H1 (cell line): ENCODE results near the gene ECD. TPM values are rescaled to one million over a fixed set of nuclear protein-coding genes. Genes with fewer than 3 reads are reported as not detected.

Experiments
- BACH1 ChIP-seq: IDR thresholded peaks from 2 replicates; pipeline ENCODE4 v1.6.1; 2012; ENCODE audit warnings: low read length, improper control_type of control experiment
- BCL11A ChIP-seq, 2 experiments: IDR thresholded peaks; one replicate each; pipeline ENCODE4 v1.6.1; 2011; ENCODE audit warnings: low read depth in 2 of 2, low read length in 2 of 2, mild to moderate bottlenecking in 2 of 2
- BRCA1 ChIP-seq: IDR thresholded peaks from 2 replicates; pipeline ENCODE4 v1.6.1; 2012; ENCODE audit warnings: low read depth, low read length, improper control_type of control experiment
- CBX5 ChIP-seq: fragments of 300-800, 300-1000 bp; sonication (generic); IDR thresholded peaks from 2 replicates; pipeline ENCODE4 v1.7.1; 2016; ENCODE audit warnings: antibody characterized with exemption, low read length, low read depth
- CBX8 ChIP-seq: fragments of 300-800, 300-1000 bp; sonication (generic); IDR thresholded peaks from 2 replicates; pipeline ENCODE4 v1.7.1; 2016; ENCODE audit warnings: low read depth, low read length, borderline replicate concordance
- CEBPB ChIP-seq: IDR thresholded peaks from 2 replicates; pipeline ENCODE4 v1.6.1; 2012; ENCODE audit warnings: low read depth, low read length
- CREB1 ChIP-seq: IDR thresholded peaks from 2 replicates; pipeline ENCODE4 v1.6.1; 2012; ENCODE audit warnings: inconsistent platforms
- EGR1 ChIP-seq: IDR thresholded peaks from 2 replicates; pipeline ENCODE4 v1.6.1; 2011; ENCODE audit warnings: low read depth, low read length, borderline replicate concordance
- EP300 ChIP-seq, 2 experiments: IDR thresholded peaks; 1 replicate in 1 of 2; 2 replicates in 1 of 2; pipeline ENCODE4 v1.6.1; 2011 to 2012; ENCODE audit warnings: low read depth in 2 of 2, low read length in 2 of 2, mild to moderate bottlenecking in 2 of 2, borderline replicate concordance in 1 of 2, inconsistent platforms in 1 of 2, moderate library complexity in 1 of 2
- GTF2F1 ChIP-seq: IDR thresholded peaks from 2 replicates; pipeline ENCODE4 v1.6.1; 2012; ENCODE audit warnings: low read depth, low read length, improper control_type of control experiment, borderline replicate concordance
- JUND ChIP-seq: IDR thresholded peaks from 2 replicates; pipeline ENCODE4 v1.6.1; 2011; ENCODE audit warnings: mild to moderate bottlenecking, improper control_type of control experiment, low read length
- KDM1A ChIP-seq: fragments of 200-600, 300-600 bp; sonication (generic); IDR thresholded peaks from 2 replicates; pipeline ENCODE4 v1.7.1; 2016; ENCODE audit warnings: mild to moderate bottlenecking, low read length, borderline replicate concordance
- KDM4A ChIP-seq: IDR thresholded peaks from one replicate; pipeline ENCODE4 v1.7.1; 2012; ENCODE audit warnings: low read depth, mild to moderate bottlenecking, moderate library complexity, low read length, inconsistent platforms; ENCODE audit not compliant: severe bottlenecking
- KDM5A ChIP-seq: fragments of 200-600 bp; IDR thresholded peaks from 2 replicates; pipeline ENCODE4 v1.7.1; 2012; ENCODE audit warnings: mild to moderate bottlenecking, low read length, inconsistent platforms, mixed read lengths
- POLR2AphosphoS5 ChIP-seq: IDR thresholded peaks from 2 replicates; pipeline ENCODE4 v1.6.1; 2011; ENCODE audit warnings: low read depth, low read length
- POU5F1 ChIP-seq: IDR thresholded peaks from 2 replicates; pipeline ENCODE4 v1.6.1; 2011; ENCODE audit warnings: low read depth, mild to moderate bottlenecking, low read length, moderate library complexity
- RAD21 ChIP-seq, 2 experiments: IDR thresholded peaks in 1 of 2; conservative IDR thresholded peaks in 1 of 2; 2 replicates each; pipeline ENCODE4 v1.6.1; 2011; ENCODE audit warnings: low read depth in 2 of 2, low read length in 2 of 2, improper control_type of control experiment in 1 of 2, inconsistent platforms in 1 of 2, mild to moderate bottlenecking in 1 of 2, moderate library complexity in 1 of 2
- RNF2 ChIP-seq: fragments of 200-900, 300-1000 bp; sonication (generic); IDR thresholded peaks from 2 replicates; pipeline ENCODE4 v1.7.1; 2016; ENCODE audit warnings: borderline replicate concordance, low read depth, mild to moderate bottlenecking, antibody characterized with exemption, low read length; ENCODE audit not compliant: poor library complexity, severe bottlenecking; ENCODE audit errors: missing control alignments
- SRF ChIP-seq: IDR thresholded peaks from 2 replicates; pipeline ENCODE4 v1.6.1; 2011; ENCODE audit warnings: mild to moderate bottlenecking, low read depth, low read length, moderate library complexity
- TEAD4 ChIP-seq: IDR thresholded peaks from 2 replicates; pipeline ENCODE4 v1.6.1; 2012; ENCODE audit warnings: low read depth, low read length, inconsistent platforms, mixed read lengths
- YY1 ChIP-seq: IDR thresholded peaks from 2 replicates; pipeline ENCODE4 v1.6.1; 2011; ENCODE audit warnings: low read depth, mild to moderate bottlenecking, low read length
- ZNF274 ChIP-seq: IDR thresholded peaks from 2 replicates; pipeline ENCODE4 v1.7.0; 2012; ENCODE audit warnings: low read length, borderline replicate concordance; ENCODE audit errors: extremely low read depth
- polyA plus RNA-seq, 7 experiments: library from polyadenylated mRNA; depleted of rRNA in 3 of 7; stranded (reverse) in 5 of 7; unstranded in 2 of 7; fragments of >200 nt in 5 of 7; fragments of 200-250 nt in 2 of 7; gene quantifications; 1 replicate in 5 of 7; 2 replicates in 1 of 7; 4 replicates in 1 of 7; pipeline versions ENCODE4 v1.2.1 to v1.2.3, GENCODE V29; 2011 to 2013; ENCODE audit warnings: missing spikeins in 2 of 7, mixed read lengths in 2 of 7
- total RNA-seq: library from RNA; stranded (reverse); fragmentation: NEBNext Ultra II Directional; extraction: Animal tissue kit (Norgen Biotek cat#: 25700); gene quantifications from 2 replicates; pipeline ENCODE4 v1.2.1, GENCODE V29; 2021

Gene ECD
- total and polyA plus RNA-seq, 2 of the 8 experiments (the other 6 are each of a cell fraction or from before 2014, with no cell fraction given) = 27.1 to 38.0 TPM

DNA sequence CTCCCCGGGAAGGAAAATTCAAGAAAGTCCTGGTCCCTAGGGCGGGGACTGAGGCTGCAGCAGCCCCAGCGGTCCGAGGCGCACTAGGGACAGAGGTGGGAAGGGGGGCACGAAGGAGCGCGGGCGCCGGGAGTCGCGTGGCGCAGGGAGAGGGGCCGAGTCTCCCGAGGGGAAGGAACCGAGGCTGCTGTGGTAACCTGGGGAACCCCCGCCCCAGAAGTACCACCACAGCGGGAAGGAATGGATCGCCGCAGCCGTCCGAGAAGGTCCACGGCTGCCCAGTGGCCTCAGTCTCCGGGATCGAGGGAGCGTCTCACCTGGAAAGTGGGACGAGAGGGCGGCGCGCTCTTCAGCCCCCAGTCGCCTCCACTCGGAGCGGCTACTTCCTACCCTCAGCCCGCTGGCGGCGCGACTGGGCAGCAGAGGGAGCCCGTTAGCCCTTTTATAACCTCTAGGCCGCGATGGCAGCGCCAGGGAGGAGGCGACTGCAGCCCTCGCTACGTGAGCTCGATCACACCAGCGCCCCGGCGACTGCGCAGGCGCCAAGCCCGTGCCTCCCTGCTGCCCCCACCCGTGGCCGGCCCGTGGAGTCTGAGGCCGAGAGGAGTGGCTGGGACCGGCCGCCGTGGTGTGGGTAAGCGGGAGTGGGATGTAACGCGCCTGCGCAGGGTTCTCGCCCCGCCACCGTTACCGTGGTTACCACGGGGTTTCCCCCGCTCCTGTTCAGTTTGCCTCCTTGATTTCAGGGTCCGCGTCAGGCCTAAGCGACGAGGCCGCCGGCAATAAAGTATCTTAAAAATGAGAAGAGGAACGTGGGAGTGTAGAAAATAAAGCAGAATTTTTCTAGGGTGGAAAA lies 71.1 kb downstream of the ECD start, which contains the start of gene P4HA1 (continued):
- TF ChIP-seq KDM4A (peak; percentile 95), CBX8 (no peak), CBX5 (no peak), CREB1 (peak; percentile 93), KDM5A (no peak), BCL11A (IDR thresholded peaks at IDR 0.05; ENCODE audit: low read depth in 2 of 2, low read length in 2 of 2) (no peak), SRF (0 out of 2 replicates have a peak, but pooled peaks have one; percentile 23), ZNF274 (no peak), TEAD4 (no peak; the same call in 1 of the 2 replicates), POU5F1 (no peak), EP300 (IDR thresholded peaks at IDR 0.05; ENCODE audit: borderline replicate concordance in 1 of 2, low read depth in 2 of 2, low read length in 2 of 2) (no peak; a peak in 1 of 3 replicates), RAD21 (IDR thresholded peaks at IDR 0.05 in 1 of 2, conservative IDR thresholded peaks at IDR 0.05 in 1 of 2; ENCODE audit: low read depth in 2 of 2, low read length in 2 of 2) (peak; percentile 57 to 71), EGR1 (no peak), BACH1 (peak; percentile 91), RNF2 (no peak), BRCA1 (no peak), JUND (no peak), POLR2AphosphoS5 (peak; percentile 98), GTF2F1 (peak; percentile 96), CEBPB (no peak), YY1 (peak; percentile 83), KDM1A (no peak)
